HG02678 (cell line): ENCODE measurements around the gene UXS1.

ENCODE experiments used
- ATAC-seq: cut with Tn5 transposase; IDR thresholded peaks from one replicate; pipeline ENCODE4 v1.9.1; 2021; ENCODE audit warnings: mild to moderate bottlenecking, moderate library complexity; ENCODE audit not compliant: unreplicated experiment

Gene UXS1

DNA sequence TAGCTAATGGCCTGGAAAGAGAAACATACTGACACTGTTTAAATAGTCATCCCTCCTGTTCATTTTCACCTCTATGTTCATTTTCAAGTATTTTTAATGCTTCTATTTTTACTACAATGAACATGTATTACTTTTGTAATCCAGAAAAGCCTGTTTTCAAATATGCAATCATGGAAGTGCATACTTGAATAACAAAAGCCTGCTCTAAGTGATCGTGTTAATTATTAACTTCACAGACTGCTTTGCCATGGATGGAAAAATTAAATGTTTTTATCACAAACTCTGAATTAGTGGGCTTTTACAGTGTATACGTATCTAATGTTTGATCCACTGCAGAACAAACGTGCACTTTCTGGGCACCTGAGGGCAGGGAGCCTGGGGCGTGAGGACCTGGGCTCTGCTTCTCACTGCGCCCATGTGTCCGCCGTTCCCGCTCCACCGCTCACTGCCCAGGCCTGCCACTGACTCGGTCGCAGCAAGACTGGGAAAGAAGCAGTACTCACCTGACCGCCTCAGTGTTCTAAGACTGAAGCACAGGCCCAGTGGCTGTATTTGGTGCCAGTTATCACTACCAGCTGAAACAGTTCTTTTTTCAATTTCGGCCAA lies 80.6 kb downstream of the UXS1 start:
- no peak for ATAC-seq

DNA sequence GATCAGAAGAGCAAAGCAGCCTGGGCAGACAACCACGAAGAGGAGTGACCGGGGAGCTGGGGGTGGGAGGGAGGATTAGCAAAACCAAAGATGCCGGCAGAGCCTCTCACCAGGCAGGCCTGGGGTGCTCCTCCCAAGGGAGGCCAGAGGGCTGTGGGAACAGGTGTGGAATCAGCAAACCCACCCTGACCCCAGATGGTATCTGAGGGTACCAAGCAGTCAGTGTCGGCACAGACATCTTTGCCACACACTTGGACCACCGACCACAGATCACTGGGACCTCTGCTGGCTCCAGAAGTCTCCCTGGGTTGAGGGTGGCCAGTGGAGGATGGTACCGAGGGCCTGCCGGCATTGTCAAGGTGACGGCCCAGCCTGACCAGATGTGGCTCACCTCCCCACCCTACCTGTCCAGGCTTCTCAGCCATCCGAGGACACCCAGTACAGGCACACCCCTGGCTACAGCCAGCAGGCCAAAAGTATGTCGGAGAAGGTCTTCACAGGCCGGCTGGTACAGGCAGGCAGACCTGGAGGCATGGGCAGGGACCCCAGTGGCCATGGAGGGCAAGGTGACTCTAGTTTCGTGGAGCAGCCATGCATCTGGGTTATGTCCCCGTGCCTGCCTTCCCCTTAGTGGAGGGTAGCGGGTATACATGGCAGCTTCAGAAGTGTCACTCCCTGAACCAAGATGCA lies 82.1 kb downstream of the UXS1 start:
- no peak for ATAC-seq

DNA sequence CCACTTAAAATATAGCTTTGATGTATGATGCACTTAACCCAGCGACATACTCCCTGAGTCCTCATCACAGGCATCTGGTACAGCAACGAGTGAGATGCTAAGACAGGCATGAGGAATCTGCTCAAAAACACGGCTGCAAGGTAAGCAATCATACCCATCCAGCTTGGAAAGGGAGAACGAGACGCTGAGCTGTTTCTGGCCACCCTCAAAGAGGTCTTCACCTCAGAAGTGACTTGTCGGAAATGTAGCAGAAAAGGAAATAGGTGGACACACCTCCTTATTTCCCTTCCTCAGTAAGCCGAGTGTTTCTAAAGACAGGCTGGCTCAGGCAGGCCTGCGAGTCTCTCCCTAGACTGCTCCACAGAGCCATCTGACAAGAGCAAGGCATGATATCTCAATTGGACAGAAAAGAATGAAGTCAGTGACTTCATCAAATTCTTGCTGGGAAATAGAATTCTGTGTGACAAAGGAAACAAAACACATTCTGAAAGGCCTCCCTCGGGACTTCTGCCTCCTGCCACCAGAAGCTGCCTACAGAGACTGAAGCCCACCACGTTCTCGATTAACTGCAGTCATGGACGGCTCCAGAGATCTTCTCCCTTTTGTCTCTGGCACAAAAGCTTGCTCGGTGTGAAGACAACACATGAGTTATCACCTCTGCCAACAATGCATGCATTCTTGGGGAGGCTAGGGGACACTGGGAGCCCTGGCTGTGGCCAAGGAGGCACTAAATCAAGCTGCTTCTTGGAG lies 84.3 kb downstream of the UXS1 start:
- ATAC-seq, result no peak

DNA sequence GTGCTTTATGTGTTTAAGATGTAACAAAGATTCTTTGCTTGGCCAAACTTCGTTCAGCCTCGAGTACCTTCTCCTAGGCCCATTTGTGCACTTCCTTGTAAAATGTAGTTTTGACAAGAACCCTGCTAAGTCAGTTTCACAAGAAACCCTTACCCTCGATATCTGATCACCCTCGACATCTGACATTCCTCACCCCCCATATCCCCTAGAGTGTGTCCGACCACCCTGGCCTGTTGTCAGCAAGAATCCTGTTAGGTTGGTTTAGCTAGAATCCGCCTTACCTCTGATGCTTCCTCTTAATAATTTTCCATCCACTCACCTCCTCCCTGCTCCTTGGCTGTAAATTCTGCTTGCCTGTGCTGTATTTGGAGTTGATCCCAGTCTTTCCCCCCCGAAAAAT lies 85.3 kb downstream of the UXS1 start:
- no peak for ATAC-seq

DNA sequence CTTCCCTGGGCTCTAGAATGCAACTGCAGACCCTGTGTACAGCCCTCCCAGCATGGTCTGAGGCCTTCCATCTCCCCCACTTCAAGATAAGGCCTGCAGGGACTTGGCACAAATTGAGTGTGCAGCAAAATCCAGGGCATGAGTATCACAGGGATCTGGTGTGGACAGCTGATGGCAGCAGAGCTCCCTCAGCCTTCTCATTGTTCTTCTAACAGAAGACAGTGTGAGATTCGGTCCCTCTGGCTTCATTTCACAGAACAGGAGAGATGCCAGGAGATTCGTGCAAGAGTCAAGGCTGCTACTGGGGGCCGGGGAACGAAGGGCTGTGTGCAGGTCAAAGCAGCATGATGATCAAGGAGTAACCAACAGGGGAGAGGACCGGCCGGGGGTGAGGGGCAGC lies 85.8 kb downstream of the UXS1 start:
- no peak for ATAC-seq

DNA sequence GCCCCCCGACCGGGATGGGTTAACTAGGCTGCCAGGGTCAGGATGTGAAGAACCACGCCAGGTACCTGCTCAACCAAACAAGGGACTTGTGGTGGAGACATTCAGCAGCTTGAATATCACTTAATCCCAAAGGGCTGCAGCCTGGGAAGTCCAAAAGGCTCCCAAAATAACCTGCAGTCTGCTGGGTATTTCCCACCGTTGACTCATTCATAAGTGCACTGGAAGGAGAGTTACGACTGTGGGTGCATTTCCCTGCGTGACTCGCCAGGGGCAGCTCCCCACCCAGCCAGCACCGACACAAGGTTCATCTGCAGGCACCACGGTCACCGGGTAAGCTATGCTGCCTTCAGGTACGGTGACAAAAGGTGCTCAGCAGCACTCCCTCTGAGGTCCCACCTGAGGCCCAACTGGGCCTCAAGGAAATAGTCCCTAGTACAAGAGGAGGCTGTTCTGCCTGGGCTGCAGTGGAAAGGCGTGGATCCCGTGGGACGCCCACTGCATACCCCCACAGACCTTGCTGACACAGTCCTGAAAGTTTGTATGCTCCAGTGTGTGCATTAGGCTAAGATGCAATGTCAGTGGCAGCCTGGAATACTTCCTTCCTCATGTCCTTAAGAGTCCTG lies 86.5 kb downstream of the UXS1 start:
- ATAC-seq, result peak; percentile 76

DNA sequence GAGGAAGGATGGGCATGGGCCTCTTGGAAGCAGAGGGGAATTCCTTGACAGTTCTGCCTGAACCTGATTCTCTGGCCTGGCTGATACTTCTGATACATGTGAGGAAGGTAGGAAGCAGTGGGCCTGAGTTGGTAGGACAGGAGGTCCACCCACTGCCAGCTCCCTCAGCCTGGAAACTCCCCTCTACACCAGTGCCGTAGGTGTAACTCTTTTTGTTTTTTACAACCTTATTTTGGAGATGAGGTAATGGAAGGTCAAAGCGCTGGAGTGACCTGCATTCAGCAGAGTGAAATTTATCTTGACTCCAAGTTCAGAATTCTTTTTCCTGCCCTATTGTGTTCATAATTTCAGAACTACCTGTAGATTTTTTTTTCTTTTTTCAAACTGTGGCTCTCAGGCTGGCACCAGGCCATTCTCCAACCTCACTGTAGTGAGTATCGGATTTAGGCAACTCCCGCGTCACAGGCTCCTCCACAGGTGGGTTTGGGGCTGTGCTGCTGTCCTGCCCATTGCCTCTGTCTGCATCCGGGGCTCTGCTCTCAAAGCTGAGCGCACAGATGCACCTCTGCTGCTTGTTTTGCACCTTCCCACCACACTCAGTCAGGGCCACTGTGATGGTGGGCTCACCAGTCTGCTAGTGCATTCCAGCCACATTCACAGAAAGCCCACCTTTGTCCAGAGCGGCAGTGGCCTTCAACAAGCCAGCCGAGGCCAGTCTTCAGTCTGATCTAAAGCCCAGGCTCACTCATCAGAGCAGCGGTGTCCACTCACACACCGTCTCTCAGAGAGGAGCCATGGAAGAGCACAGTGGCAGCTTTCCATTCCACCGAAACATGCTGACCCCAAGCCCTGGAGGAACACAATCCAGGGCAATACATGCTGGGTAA lies 87.2 kb downstream of the UXS1 start:
- peak; percentile 35 for ATAC-seq

DNA sequence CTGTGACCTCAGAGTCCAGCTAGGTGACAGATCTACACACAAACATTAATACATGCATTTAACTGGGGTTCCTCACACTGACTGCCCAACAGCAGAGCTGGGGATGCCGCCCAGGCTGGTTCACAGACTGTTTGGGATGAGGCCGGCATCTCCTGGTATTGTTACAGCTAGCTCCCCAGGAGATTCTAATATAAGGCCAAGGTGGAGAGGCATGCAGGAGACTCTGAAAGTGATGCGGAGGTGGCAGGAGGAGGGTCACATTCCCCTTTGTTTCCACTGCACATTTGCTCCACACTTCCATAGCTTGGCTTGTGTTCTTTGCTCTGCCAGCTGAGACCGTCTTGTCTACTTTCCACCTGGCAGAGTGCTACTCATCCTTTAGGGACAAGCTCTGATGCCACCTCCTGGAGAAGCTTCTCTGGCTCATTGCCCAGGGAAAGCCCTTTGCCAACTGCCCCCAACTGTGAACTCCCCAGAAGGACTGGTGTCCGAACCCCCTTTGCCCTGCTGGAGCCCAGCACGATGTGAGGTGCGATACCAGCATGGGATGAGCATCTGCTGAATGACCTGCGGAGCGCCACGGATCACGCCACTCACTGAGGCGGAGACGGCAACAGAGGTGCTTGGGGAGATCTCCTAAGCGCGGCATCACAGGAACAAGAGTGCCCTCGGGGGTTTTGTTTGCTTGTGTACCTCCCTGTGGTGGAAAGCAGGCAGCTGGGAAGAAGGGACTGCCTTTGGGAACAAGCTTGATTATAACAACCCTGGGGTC lies 88.8 kb downstream of the UXS1 start:
- no peak for ATAC-seq

DNA sequence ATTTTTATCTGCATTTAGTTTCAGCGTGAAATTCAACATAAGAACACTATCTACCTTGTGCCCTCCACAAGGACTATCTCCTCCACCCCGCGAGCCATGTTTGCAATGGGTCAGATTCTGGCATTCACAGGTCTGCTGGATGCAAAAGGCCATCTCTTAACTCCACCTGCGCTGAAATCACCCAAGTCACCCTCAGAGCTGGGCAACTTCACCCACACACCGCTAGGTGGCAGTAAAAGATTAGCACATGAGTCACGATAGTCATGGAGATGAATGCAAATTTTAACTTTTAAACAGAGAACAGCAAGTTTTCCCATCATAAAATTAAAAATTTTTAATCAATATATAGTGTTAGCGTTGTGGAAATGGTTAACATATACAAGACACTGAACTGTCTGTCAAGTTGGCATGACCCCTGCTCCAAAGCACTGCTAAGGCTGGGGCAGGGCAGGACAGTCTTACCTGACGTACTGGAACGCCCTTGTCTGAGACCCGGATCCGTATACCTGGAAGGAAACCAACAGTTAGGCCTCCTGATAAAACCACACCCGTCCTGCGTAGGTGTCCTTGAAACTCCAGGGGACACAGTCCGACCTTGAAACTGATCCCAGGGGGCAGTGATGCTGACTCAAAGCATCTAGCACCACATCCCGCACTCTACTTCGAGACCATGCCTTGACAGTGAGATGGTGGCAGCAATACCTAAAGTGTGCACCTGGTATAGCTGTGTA lies 89.6 kb downstream of the UXS1 start:
- ATAC-seq, result peak; percentile 50

DNA sequence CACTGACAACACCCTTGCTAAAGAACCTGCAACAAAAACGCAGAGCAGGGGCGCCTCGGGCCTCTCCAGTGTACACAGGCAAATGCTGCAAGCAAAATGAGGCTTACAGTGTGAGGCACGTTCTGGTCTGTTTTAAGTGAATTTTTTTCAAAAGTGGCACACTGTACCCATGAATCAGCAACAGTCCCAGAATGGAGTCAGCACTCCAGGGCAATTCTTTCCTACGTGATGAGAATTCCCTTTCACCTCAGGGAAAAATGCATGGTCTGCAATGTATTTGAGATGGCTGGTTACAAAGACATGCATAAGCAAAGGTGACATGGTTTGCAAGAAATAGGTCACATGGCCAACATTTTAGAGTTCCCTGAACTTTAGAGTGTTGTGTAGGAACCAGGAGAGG lies 94.4 kb downstream of the UXS1 start:
- ATAC-seq, result no peak

DNA sequence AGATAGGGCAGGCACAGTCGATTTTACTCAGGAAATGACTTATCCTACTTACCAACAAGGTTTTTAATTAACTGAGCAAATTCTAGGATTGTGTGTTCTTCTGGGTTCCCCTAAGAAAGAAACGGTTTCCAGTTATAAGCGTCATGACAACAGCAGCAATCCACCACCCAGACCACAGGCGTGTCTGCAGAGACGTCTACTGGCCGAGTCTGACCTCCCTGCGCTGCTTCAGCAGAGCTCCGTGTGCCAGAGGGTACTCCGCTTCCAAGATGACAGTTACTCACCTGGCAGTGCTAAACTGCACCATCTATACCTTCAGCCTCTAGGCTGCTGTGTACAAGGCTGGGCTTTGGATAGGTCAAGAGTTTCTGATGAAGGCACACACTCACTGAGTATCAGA lies 95.4 kb downstream of the UXS1 start:
- ATAC-seq, result no peak

DNA sequence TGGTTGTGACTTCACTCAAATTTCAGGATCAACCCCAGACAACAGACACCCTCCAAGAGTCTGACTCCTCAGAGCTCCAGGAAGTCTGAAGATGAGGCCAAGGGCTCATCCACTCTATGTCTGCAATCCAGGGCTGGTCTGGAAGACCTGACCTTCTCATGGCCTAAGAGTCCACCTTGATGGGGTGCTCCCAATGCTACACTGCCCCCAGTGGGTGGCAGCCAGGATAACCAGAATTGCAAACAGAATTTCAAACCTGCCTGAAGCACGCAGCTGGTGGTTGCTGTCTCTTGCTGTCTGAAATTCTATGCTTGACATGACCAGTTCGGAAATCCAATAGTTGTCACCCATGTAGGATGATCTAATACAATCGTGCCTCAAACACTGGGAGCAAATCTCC lies 96.0 kb downstream of the UXS1 start:
- no peak for ATAC-seq

DNA sequence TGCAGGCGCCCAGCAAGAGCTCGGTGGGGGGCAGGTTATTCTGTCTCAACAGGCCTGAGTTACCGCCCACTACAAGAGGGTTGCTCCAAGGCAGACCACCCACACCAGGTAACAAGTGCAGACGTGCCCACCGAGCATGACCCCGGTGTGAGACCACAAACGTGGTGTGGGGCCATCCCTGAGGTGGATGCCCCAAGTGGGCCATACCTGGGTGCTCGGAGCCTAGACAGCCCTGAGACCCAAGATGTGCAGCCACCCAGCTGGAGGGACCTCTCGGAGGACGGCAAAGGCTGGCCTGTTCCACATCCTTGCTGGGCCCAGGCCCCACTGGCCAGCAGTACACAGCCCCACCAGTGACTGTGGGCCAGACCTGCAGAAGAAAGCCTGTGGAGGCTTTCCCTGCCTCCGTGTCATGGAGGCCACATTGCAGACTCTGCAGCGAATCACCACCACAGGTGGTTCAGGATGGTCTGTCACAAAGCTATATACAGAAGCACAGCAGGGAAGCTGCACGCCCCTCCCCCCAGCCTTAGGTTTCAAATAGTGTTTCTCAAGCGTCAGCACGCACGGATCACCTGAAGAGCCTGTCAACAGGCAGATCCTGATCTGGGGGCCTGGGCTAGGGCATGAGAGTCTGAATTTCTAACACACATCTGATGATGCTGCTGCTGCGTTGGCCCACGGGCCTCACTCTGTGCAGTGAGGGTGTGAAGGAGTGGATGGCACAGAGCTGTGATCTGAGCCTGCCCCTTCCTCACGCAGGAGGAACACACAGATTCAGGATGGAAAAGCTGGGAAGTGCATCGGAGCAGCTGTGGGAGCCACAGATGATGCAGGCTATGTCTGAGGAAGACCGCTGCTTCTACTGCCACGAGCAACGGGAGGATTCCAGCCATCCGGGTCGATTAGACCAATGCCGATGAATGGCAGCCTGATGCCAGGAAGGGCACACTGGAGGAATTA lies 96.8 kb downstream of the UXS1 start:
- ATAC-seq, result no peak

DNA sequence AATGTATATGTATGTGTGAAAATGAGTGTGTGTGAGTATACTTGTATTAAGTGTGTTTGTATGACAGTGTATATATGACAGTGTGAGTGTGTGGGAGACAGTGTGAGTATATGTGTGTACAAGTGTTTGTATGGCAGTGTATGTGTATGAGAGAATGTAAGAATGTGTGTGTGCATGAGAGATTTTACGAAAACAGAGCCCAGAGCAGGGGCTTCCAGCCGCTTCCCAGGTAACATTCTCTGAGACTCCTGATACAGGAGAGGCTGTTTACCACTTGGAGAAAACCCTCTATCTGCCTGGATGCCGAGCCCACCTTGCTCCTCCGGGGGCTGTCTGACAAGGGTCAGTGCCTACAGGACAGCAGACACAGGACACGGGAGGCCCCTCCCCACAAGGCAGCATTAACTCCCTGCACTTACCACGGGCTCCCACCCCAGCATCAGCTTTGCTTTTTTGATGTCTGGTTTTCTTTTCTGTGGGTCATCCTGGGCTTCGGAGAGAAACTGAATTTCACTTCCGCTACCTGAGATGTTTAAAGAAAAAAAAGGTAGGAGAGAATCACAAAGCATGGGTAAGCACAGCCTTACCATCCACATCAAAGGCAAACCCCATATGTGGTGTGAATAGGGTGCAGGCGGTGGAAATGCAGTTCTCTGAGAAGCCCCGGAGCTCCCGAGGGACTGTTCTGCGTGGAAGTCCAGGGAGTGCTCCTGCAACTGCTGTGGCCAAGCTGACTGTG lies 97.6 kb downstream of the UXS1 start:
- no peak for ATAC-seq

DNA sequence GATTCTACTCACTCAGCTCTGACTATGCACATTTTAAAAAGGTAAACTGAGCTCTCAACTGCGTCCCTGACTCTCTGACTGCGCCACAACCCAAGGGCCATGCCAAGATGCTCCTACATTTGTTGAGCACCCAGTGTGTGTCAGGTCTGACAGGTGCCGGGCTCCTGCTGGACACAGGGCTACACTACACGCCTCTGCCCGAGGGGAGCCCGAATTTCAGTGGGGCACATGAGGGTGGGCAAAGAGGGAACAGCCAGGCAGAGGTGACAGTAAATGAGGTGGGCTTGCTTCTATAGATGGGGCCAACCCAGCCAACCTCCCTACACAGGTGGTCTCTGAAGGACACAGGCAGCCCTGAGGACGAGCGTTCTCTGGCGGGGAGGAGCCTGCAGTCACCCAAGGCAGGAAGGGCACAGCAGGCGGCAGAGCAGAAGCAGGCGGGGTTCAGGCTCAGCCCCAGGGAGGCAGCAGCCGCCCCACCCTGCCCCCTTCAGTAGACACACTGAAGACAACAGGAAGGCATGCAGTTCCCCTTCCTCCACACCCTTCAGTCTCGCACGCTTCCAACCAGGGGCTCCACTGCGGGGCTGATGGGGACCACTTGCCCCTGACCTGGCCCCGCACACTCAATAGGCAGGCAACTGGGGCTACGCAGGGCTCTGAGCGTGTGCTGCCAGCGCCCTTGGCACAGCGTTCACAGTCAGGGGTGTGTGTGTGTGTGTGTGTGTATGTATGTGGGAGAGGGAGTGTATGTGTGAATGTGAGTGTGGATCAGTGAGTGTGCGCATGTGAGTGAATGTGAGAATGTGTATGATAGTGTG lies 98.4 kb downstream of the UXS1 start:
- peak; percentile 51 for ATAC-seq

DNA sequence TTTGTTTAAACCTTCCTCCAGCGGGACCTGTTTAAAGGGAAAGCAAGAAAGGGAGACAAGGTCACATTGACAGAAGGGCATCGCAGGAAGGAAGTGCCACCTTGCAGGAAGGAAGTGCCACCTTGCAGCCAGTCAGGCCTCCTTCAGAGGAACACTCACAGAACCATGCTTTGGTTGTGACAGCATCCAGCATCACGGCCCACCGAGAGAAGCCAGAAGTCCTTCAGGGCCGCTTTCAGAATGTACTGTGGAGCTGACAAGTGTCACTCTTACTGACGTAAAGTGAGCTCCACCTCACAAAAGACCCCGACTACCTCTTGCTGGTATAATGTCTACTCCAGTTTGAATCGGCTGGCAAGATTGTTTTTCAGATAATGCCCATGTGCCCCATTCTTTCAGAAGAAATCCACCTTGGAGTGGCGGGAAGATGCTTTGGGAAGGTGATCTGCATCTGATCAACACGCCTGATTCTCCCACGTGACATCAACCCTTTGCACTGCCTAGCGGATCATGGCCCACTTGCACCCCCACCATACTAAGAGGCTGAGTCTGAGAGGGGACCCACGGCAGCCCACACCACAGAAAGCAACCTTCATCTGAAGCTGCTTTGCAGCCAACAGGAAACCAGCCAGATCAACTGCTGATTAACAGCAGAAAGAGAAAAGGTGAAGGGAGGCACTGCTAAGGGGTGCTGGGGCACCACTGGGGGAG lies 99.8 kb downstream of the UXS1 start:
- no peak for ATAC-seq
